Cardiac fibroblast (primary cell): ENCODE data around the gene BPIFB1.

Experiments
- DNase-seq, 2 donors: peaks; one replicate each; pipeline versions ENCODE4 v3.0.0 to v3.0.0-alpha.2; 2010; ENCODE audit warnings: low read depth in 2 of 2
- H3K4me3 ChIP-seq, 2 donors: replicated peaks in 1 of 2; 1 replicate in 1 of 2; 2 replicates in 1 of 2; pipeline ENCODE4 v1.5.1; 2011; ENCODE audit warnings: low read depth in 2 of 2, low read length in 2 of 2, mild to moderate bottlenecking in 2 of 2, moderate library complexity in 1 of 2
- CTCF ChIP-seq: IDR thresholded peaks from one replicate; pipeline ENCODE4 v1.5.1; 2011; ENCODE audit warnings: low read depth, mild to moderate bottlenecking, low read length, inconsistent platforms

Gene BPIFB1

DNA sequence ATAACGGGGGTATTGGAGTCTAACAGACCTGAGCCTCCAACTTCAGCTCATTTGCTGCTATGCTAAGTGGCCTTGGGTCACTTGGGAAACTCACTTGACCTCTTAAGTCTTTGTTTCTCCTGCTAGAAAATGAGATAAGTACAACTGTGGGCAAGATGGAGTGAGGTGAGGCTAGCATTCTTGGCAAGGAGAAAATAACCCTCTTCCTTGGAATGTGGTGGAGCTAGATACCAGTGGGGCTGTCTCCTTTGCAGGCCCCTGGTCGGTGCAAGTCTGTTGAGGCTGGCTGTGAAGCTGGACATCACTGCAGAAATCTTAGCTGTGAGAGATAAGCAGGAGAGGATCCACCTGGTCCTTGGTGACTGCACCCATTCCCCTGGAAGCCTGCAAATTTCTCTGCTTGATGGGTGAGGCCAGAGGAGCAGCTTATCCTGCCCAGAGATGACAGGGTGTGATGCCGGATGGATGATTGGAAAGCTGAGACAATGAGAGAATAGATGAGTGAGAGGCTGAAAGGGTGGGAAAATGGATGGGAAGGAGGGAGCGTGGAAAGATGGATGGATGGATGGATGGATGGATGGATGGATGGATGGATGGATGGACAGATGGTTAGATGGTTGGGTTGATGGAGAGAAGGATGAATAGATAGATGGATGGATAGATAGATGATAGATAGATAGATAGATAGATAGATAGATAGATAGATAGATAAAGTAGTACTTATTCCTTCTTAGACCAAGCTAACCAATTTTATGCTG lies 42.9 kb upstream of the BPIFB1 start:
- DNase-seq, result no peak
- no peak overlapping the region for H3K4me3 ChIP-seq
- no peak for TF ChIP-seq CTCF

DNA sequence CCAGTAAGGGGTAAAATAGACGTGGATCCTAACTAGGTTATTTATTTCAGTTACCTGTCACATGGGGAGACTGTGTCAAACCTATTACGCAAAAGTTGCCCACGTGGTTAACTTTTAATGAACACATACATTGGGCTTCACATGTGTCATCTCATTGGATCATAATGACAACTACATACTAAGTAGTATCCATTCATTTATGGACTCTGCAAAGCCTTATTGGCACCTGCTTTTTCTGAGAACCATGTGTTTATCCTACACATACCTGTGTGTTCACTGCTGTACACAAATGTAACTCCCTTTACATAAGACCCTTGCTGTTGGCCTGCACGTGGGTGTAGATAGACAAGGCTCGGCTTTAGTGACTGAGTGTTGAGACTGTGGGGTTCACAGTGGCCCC lies 42.1 kb upstream of the BPIFB1 start:
- DNase-seq, result no peak
- no peak for TF ChIP-seq CTCF
- H3K4me3 ChIP-seq, result no peak overlapping the region

DNA sequence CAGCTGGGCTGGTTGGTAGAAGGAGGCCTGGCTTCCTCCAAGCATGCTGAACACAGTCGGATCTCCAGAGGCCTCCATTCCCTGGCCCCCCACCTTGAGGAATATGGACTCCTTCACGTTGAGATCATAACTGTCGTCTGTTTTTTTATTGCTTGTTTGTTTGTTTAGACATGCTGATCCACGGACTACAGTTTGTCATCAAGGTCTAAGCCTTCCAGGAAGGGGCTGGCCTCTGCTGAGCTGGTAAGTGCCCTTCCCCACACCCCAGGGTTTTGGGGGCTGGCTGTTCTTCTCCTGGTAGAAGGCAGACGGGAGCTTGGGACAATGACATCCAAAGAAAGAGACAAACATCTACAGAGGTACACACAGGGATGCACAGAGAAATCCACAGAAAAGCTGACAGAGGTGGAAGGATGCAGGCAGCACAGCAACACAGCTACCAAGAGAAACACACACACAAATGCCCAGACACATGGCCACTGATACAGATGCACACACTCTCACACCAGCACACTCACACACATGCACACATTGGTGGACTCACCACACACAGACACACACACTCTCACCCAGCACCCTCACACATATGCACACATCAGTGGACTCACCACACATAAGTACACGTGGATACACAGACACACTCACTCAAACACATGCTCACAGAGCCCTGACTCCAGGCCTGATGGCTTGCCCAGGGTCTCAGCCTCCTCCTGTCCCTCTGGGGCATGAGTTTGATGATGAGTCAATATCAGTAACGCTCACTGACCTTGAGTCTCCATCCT lies 40.5 kb upstream of the BPIFB1 start:
- TF ChIP-seq CTCF, result no peak
- no peak for DNase-seq
- no peak overlapping the region for H3K4me3 ChIP-seq

DNA sequence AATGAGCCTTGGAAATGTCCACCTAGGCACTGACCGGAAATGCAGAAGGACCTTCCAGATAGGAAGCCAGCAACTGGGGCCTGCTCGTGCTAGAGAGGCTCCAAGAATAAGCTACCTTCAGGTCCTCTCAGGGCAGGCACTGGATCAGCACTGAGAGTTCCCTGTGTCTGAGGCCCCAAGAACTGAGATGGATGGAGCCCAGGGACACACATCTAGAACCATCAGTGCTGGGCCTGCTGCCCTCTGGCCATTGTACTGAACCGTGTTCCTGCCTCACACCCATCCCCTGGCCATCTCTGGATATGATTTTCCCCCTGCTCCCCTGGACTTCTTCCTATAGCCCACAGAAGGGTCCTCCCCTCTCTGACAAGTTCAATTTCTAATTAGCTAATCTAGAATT lies 36.9 kb upstream of the BPIFB1 start:
- no peak overlapping the region for H3K4me3 ChIP-seq
- no peak for DNase-seq
- TF ChIP-seq CTCF, result no peak

DNA sequence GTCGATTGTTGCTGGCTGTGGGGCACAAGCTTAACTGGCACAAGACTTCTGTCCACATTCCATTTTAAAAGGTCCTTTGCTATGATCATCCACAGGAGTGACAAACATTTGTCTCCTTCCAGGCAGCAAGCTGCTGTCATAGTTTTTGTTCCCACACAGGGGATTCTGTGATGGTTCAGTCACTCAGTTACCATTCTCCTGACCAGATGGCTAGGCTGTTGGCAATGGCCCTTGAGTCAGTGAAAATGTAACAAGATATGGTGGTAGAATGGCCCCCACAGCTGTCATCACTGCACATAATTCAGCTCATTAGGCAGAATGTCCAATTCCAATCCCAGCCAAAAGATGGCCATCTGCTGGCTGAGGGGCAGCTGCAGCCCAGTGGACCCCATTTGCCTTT lies 33.6 kb upstream of the BPIFB1 start:
- no peak for DNase-seq
- TF ChIP-seq CTCF, result no peak
- no peak overlapping the region for H3K4me3 ChIP-seq

DNA sequence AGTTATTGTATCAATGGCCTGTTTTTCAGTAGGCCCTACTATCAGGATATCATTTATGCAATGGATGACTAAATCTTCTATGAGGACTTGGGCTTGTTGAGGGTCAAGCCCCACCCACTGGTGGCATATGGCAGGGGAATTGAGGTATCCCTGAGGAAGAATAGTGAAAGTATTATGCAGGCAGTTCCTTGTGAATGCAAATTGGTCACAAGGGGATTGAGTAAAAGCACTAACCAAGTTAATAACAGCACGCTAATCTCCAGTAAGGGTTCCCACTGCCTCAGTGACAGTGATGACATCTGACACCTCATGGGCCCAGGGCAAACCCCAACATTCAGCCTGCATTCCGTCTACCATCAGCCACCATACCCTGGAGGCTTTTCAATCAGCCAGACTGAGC lies 32.3 kb upstream of the BPIFB1 start:
- no peak for TF ChIP-seq CTCF
- H3K4me3 ChIP-seq, result no peak overlapping the region
- DNase-seq, result no peak
